ENCODE measurements around the gene EIF4E1B. TPM values are rescaled to one million over a fixed set of nuclear protein-coding genes. Genes with fewer than 3 reads are reported as not detected.

The EIF4E1B gene
- total and polyA plus RNA-seq, 2 donors (not counting 1 experiment from before 2014, with no cell fraction given): not detected

- Histone ChIP-seq H2AFZ (ENCODE audit: low read length) (no peak overlapping the region), H3K4me3 (replicated peaks in 1 of 4; ENCODE audit: control extremely low read depth in 1 of 4, insufficient read depth in 1 of 4, low read depth in 3 of 4, low read length in 4 of 4) (no peak overlapping the region), H3K9me3 (ENCODE audit: control insufficient read depth, insufficient read depth, low read depth, low read length) (no peaks in the 10 kb centered on the region), H3K27me3 (ENCODE audit: control insufficient read depth, insufficient read depth, low read length) (peaks cover 17% of the 10 kb centered on the region), H3K27ac (ENCODE audit: insufficient read depth, low read length) (no peak overlapping the region), H3K36me3 (ENCODE audit: control insufficient read depth, insufficient read depth, low read length) (no peaks in the 10 kb centered on the region), H3K4me1 (ENCODE audit: control insufficient read depth, extremely low read depth, insufficient read depth, low read length) (no peaks in the 10 kb centered on the region), H4K20me1 (ENCODE audit: control insufficient read depth, extremely low read depth, insufficient read depth, low read length) (no peaks in the 10 kb centered on the region), H3K4me2 (ENCODE audit: extremely low read depth, insufficient read depth, low read length) (no peak overlapping the region), H3K9ac (ENCODE audit: insufficient read depth, low read length) (no peak overlapping the region), H3K79me2 (ENCODE audit: control insufficient read depth, insufficient read depth, low read length) (no peaks in the 10 kb centered on the region)
- no peak for TF ChIP-seq EZH2 (IDR thresholded peaks at IDR 0.05; ENCODE audit: low read length, missing control alignments)
- TF ChIP-seq CTCF (conservative IDR thresholded peaks at IDR 0.05 in 1 of 2, IDR thresholded peaks at IDR 0.05 in 1 of 2; ENCODE audit: low read depth in 1 of 2, low read length in 2 of 2): no peak
- DNase-seq (ENCODE audit: low read depth in 2 of 2): no peak
Measured at GRCh38 chr5:176664886-176665285, 34.4 kb downstream of the EIF4E1B start.

- Histone ChIP-seq H2AFZ (ENCODE audit: low read length) (no peak overlapping the region), H3K27me3 (ENCODE audit: control insufficient read depth, insufficient read depth, low read length) (peaks cover 23% of the 10 kb centered on the region), H3K36me3 (ENCODE audit: control insufficient read depth, insufficient read depth, low read length) (no peaks in the 10 kb centered on the region), H3K4me2 (ENCODE audit: extremely low read depth, insufficient read depth, low read length) (no peak overlapping the region), H4K20me1 (ENCODE audit: control insufficient read depth, extremely low read depth, insufficient read depth, low read length) (no peaks in the 10 kb centered on the region), H3K4me3 (replicated peaks in 1 of 4; ENCODE audit: control extremely low read depth in 1 of 4, insufficient read depth in 1 of 4, low read depth in 3 of 4, low read length in 4 of 4) (no peak overlapping the region), H3K4me1 (ENCODE audit: control insufficient read depth, extremely low read depth, insufficient read depth, low read length) (no peaks in the 10 kb centered on the region), H3K9ac (ENCODE audit: insufficient read depth, low read length) (no peak overlapping the region), H3K79me2 (ENCODE audit: control insufficient read depth, insufficient read depth, low read length) (no peaks in the 10 kb centered on the region), H3K27ac (ENCODE audit: insufficient read depth, low read length) (no peak overlapping the region), H3K9me3 (ENCODE audit: control insufficient read depth, insufficient read depth, low read depth, low read length) (no peaks in the 10 kb centered on the region)
- no peak for DNase-seq (ENCODE audit: low read depth in 2 of 2)
- TF ChIP-seq CTCF (conservative IDR thresholded peaks at IDR 0.05 in 1 of 2, IDR thresholded peaks at IDR 0.05 in 1 of 2; ENCODE audit: low read depth in 1 of 2, low read length in 2 of 2) (no peak), EZH2 (IDR thresholded peaks at IDR 0.05; ENCODE audit: low read length, missing control alignments) (no peak)
Measured at GRCh38 chr5:176665517-176665916, 35.0 kb downstream of the EIF4E1B start.

- peaks cover 29% of the 10 kb centered on the region for H3K27me3 ChIP-seq (ENCODE audit: control insufficient read depth, insufficient read depth, low read length)
- TF ChIP-seq CTCF (conservative IDR thresholded peaks at IDR 0.05 in 1 of 2, IDR thresholded peaks at IDR 0.05 in 1 of 2; ENCODE audit: low read depth in 1 of 2, low read length in 2 of 2) (no peak), EZH2 (IDR thresholded peaks at IDR 0.05; ENCODE audit: low read length, missing control alignments) (no peak)
Measured at GRCh38 chr5:176667637-176668036, 37.2 kb downstream of the EIF4E1B start.

More at GRCh38 chr5:176667637-176668036, 37.2 kb downstream of the EIF4E1B start:
- DNase-seq (ENCODE audit: low read depth in 2 of 2): no peak
- Histone ChIP-seq H3K79me2 (ENCODE audit: control insufficient read depth, insufficient read depth, low read length) (no peaks in the 10 kb centered on the region), H3K4me1 (ENCODE audit: control insufficient read depth, extremely low read depth, insufficient read depth, low read length) (no peaks in the 10 kb centered on the region), H3K36me3 (ENCODE audit: control insufficient read depth, insufficient read depth, low read length) (no peaks in the 10 kb centered on the region), H3K4me3 (replicated peaks in 1 of 4; ENCODE audit: control extremely low read depth in 1 of 4, insufficient read depth in 1 of 4, low read depth in 3 of 4, low read length in 4 of 4) (no peak overlapping the region), H2AFZ (ENCODE audit: low read length) (no peak overlapping the region), H3K9ac (ENCODE audit: insufficient read depth, low read length) (no peak overlapping the region), H3K9me3 (ENCODE audit: control insufficient read depth, insufficient read depth, low read depth, low read length) (no peaks in the 10 kb centered on the region), H4K20me1 (ENCODE audit: control insufficient read depth, extremely low read depth, insufficient read depth, low read length) (no peaks in the 10 kb centered on the region), H3K4me2 (ENCODE audit: extremely low read depth, insufficient read depth, low read length) (no peak overlapping the region), H3K27ac (ENCODE audit: insufficient read depth, low read length) (no peak overlapping the region)
